ENCODE results near the gene KLHL35. TPM values are rescaled to one million over a fixed set of nuclear protein-coding genes. Genes with fewer than 3 reads are reported as not detected.

The KLHL35 gene
- total and polyA plus RNA-seq, 2 experiments from 2014 or later = 2.2 to 3.4 TPM

GRCh38 chr11:75423721-75424120, 9.3 kb downstream of the KLHL35 start:
- Histone ChIP-seq H3K36me3 (peaks cover 10% of the 10 kb centered on the region), H3K27me3 (peaks cover 2% of the 10 kb centered on the region), H3K27ac (peak overlapping the region; percentile 63), H3K4me1 (ENCODE audit: low read depth) (peaks cover 19% of the 10 kb centered on the region), H3K9me3 (ENCODE audit: low read depth) (no peaks in the 10 kb centered on the region), H3K4me3 (no peak overlapping the region)
- no peak for TF ChIP-seq CTCF (IDR thresholded peaks at IDR 0.05; ENCODE audit: low read depth, low read length)
- DNase-seq (ENCODE audit: low read depth in 1 of 2, low spot score in 1 of 2) = no peak

- Histone ChIP-seq H3K27me3 (no peaks in the 10 kb centered on the region), H3K4me3 (no peak overlapping the region), H3K9me3 (ENCODE audit: low read depth) (no peaks in the 10 kb centered on the region), H3K36me3 (peaks cover 10% of the 10 kb centered on the region), H3K4me1 (ENCODE audit: low read depth) (peaks cover 19% of the 10 kb centered on the region), H3K27ac (peak overlapping the region; percentile 63)
- no peak for TF ChIP-seq CTCF (IDR thresholded peaks at IDR 0.05; ENCODE audit: low read depth, low read length)
- DNase-seq (ENCODE audit: low read depth in 1 of 2, low spot score in 1 of 2) = no peak
Measured at GRCh38 chr11:75422248-75423231, 10.5 kb downstream of the KLHL35 start.

GRCh38 chr11:75421902-75422247, 11.1 kb downstream of the KLHL35 start:
- no peaks in the 10 kb centered on the region for H3K9me3 ChIP-seq (ENCODE audit: low read depth)
- H3K4me1 ChIP-seq (ENCODE audit: low read depth) = peaks cover 19% of the 10 kb centered on the region
- peak overlapping the region; percentile 63 for H3K27ac ChIP-seq
- no peak overlapping the region for H3K4me3 ChIP-seq
- TF ChIP-seq CTCF (IDR thresholded peaks at IDR 0.05; ENCODE audit: low read depth, low read length) = no peak
- no peak for DNase-seq (ENCODE audit: low read depth in 1 of 2, low spot score in 1 of 2)
- no peaks in the 10 kb centered on the region for H3K27me3 ChIP-seq
- H3K36me3 ChIP-seq = peaks cover 13% of the 10 kb centered on the region

- Histone ChIP-seq H3K27me3 (no peaks in the 10 kb centered on the region), H3K9me3 (ENCODE audit: low read depth) (no peaks in the 10 kb centered on the region), H3K27ac (peak overlapping the region; percentile 63), H3K4me1 (ENCODE audit: low read depth) (peaks cover 19% of the 10 kb centered on the region), H3K4me3 (no peak overlapping the region), H3K36me3 (peaks cover 17% of the 10 kb centered on the region)
- TF ChIP-seq CTCF (IDR thresholded peaks at IDR 0.05; ENCODE audit: low read depth, low read length) = no peak
- no peak for DNase-seq (ENCODE audit: low read depth in 1 of 2, low spot score in 1 of 2)
Measured at GRCh38 chr11:75421035-75421602, 11.9 kb downstream of the KLHL35 start.

GRCh38 chr11:75420224-75421034, 12.6 kb downstream of the KLHL35 start:
- DNase-seq (ENCODE audit: low read depth in 1 of 2, low spot score in 1 of 2) = no peak
- no peak overlapping the region for H3K4me3 ChIP-seq
- no peaks in the 10 kb centered on the region for H3K27me3 ChIP-seq
- peaks cover 19% of the 10 kb centered on the region for H3K4me1 ChIP-seq (ENCODE audit: low read depth)
- H3K27ac ChIP-seq = no peak overlapping the region
- no peaks in the 10 kb centered on the region for H3K9me3 ChIP-seq (ENCODE audit: low read depth)
- no peak for TF ChIP-seq CTCF (IDR thresholded peaks at IDR 0.05; ENCODE audit: low read depth, low read length)
- H3K36me3 ChIP-seq = peaks cover 17% of the 10 kb centered on the region
